HCT116 (cell line): ENCODE measurements around the gene BCL6. TPM values are rescaled to one million over a fixed set of nuclear protein-coding genes. Genes with fewer than 3 reads are reported as not detected.

ENCODE experiments used
- ATAC-seq: fragments of 200-7000 bp; cut with Tn5 transposase; 2 replicates; pipeline ENCODE4 v1.9.1; 2020; ENCODE audit warnings: mild to moderate bottlenecking, moderate library complexity
- BruUV-seq: library from RNA; stranded (reverse); fragments of 400-500 nt; replicated peaks from 2 replicates; lab custom pipeline; 2021; lab: Mats Ljungman, UMichigan
- CTCF ChIA-PET: fragments of 300-600 bp; sonication (Branson Sonifier 250); formaldehyde crosslinking; loops from one replicate; lab custom pipeline; 2021; ENCODE audit warnings: antibody characterized with exemption; lab: Charles Lee
- POLR2A ChIA-PET: fragments of 300-600, 350-600 bp; sonication (Branson Sonifier 250); formaldehyde crosslinking; loops from one replicate; lab custom pipeline; 2021; ENCODE audit warnings: antibody characterized with exemption; lab: Charles Lee
- RAD21 ChIA-PET, 2 experiments: fragments of 300-600 bp; sonication (Branson Sonifier 250); formaldehyde crosslinking; loops; one replicate each; lab custom pipeline; 2023; ENCODE audit warnings: low total read pairs in 2 of 2; ENCODE audit not compliant: uncharacterized antibody in 2 of 2, unreplicated experiment in 2 of 2, low non-redundant PET in 1 of 2; lab: Charles Lee
- DNase-seq: peaks from one replicate; pipeline ENCODE4 v3.0.0-alpha.2; 2010; ENCODE audit warnings: low read depth, low spot score
- H2AFZ ChIP-seq: fragments of 200-600 bp; shearing (Covaris generic), sonication (generic); 2 replicates; pipeline ENCODE4 v1.6.1; 2017; ENCODE audit warnings: low read depth, mixed run types, mixed read lengths, antibody characterized with exemption, low read length; ENCODE audit not compliant: poor library complexity, severe bottlenecking
- H3K27ac ChIP-seq: 2 replicates; pipeline ENCODE4 v1.5.1; 2012; ENCODE audit warnings: low read depth, low read length
- H3K27me3 ChIP-seq: fragments of 200-600 bp; sonication (generic); 2 replicates; pipeline ENCODE4 v1.6.1; 2016; ENCODE audit warnings: mixed run types, low read length, mixed read lengths; ENCODE audit not compliant: insufficient read depth
- H3K36me3 ChIP-seq, 2 experiments: fragments of 200-500 bp in 1 of 2; fragments of 200-600 bp in 1 of 2; sonication (Bioruptor generic) in 1 of 2; sonication (generic) in 1 of 2; 2 replicates each; pipeline versions ENCODE4 v1.5.1 to v1.6.1; 2014 to 2016; ENCODE audit warnings: low read length in 2 of 2, inconsistent platforms in 1 of 2, mixed read lengths in 1 of 2, mixed run types in 1 of 2; ENCODE audit not compliant: insufficient read depth in 2 of 2, control insufficient read depth in 1 of 2
- H3K4me1 ChIP-seq, 2 experiments: fragments of 200-600 bp in 1 of 2; sonication (generic) in 1 of 2; 2 replicates each; pipeline versions ENCODE4 v1.5.1 to v1.6.1; 2012 to 2017; ENCODE audit warnings: low read length in 2 of 2, inconsistent platforms in 1 of 2, mild to moderate bottlenecking in 1 of 2, mixed read lengths in 1 of 2, mixed run types in 1 of 2, moderate library complexity in 1 of 2; ENCODE audit not compliant: insufficient read depth in 2 of 2, control insufficient read depth in 1 of 2
- H3K4me2 ChIP-seq: fragments of 200-600 bp; sonication (generic); 2 replicates; pipeline ENCODE4 v1.6.1; 2017; ENCODE audit warnings: mixed run types, low read length, mixed read lengths
- H3K4me3 ChIP-seq, 2 experiments: fragments of 200-600 bp in 1 of 2; sonication (generic) in 1 of 2; replicated peaks in 1 of 2; 2 replicates each; pipeline ENCODE4 v1.5.1; 2011 to 2016; ENCODE audit warnings: low read length in 2 of 2, control low read depth in 1 of 2, low read depth in 1 of 2, mild to moderate bottlenecking in 1 of 2, mixed read lengths in 1 of 2, mixed run types in 1 of 2
- H3K79me2 ChIP-seq: fragments of 200-600 bp; sonication (generic); 2 replicates; pipeline ENCODE4 v1.6.1; 2017; ENCODE audit warnings: mild to moderate bottlenecking, mixed run types, low read length, moderate library complexity, mixed read lengths; ENCODE audit not compliant: insufficient read depth
- H3K9ac ChIP-seq: fragments of 200-600 bp; sonication (generic); 2 replicates; pipeline ENCODE4 v1.6.1; 2016; ENCODE audit warnings: low read length, mixed read lengths
- H3K9me2 ChIP-seq: fragments of 200-600 bp; sonication (generic), shearing (Covaris generic); 2 replicates; pipeline ENCODE4 v1.6.1; 2017; ENCODE audit warnings: mixed run types, mild to moderate bottlenecking, moderate library complexity; ENCODE audit not compliant: insufficient read depth
- H3K9me3 ChIP-seq, 2 experiments: fragments of 200-500 bp in 1 of 2; fragments of 200-600 bp in 1 of 2; sonication (Bioruptor generic) in 1 of 2; sonication (generic) in 1 of 2; 2 replicates each; pipeline ENCODE4 v1.6.1; 2014 to 2017; ENCODE audit warnings: low read length in 2 of 2, mixed read lengths in 2 of 2, inconsistent platforms in 1 of 2, low read depth in 1 of 2, mild to moderate bottlenecking in 1 of 2, mixed run types in 1 of 2, moderate library complexity in 1 of 2; ENCODE audit not compliant: control insufficient read depth in 1 of 2, insufficient read depth in 1 of 2
- H4K20me1 ChIP-seq: fragments of 200-600 bp; sonication (generic), shearing (Covaris generic); 2 replicates; pipeline ENCODE4 v1.6.1; 2017; ENCODE audit warnings: mixed run types, mild to moderate bottlenecking, moderate library complexity; ENCODE audit not compliant: insufficient read depth
- CEBPB ChIP-seq: IDR thresholded peaks from 2 replicates; pipeline ENCODE4 v1.6.1; 2012; ENCODE audit warnings: low read depth
- EGR1 ChIP-seq: IDR thresholded peaks from 2 replicates; pipeline ENCODE4 v1.6.1; 2012; ENCODE audit warnings: low read depth
- EZH2 ChIP-seq: fragments of 200-600 bp; sonication (generic); IDR thresholded peaks from 2 replicates; pipeline ENCODE4 v1.6.1; 2017; ENCODE audit warnings: antibody characterized with exemption, mixed run types
- EZH2phosphoT487 ChIP-seq: fragments of 200-600 bp; IDR thresholded peaks from 2 replicates; pipeline ENCODE4 v1.6.1; 2018; ENCODE audit warnings: antibody characterized with exemption, borderline replicate concordance
- FOSL1 ChIP-seq: IDR thresholded peaks from 2 replicates; pipeline ENCODE4 v1.6.1; 2012; ENCODE audit warnings: low read depth
- RAD21 ChIP-seq: IDR thresholded peaks from 2 replicates; pipeline ENCODE4 v1.6.1; 2012; ENCODE audit warnings: low read depth, mild to moderate bottlenecking
- SP1 ChIP-seq: IDR thresholded peaks from 2 replicates; pipeline ENCODE4 v1.6.1; 2012; ENCODE audit warnings: low read depth
- SRF ChIP-seq: IDR thresholded peaks from 2 replicates; pipeline ENCODE4 v1.6.1; 2012; ENCODE audit warnings: low read depth
- TCF7L2 ChIP-seq: IDR thresholded peaks from 2 replicates; pipeline ENCODE4 v1.7.0; 2011; ENCODE audit warnings: borderline replicate concordance, inconsistent platforms; ENCODE audit not compliant: insufficient read depth, insufficient read length; ENCODE audit errors: extremely low read depth
- YY1 ChIP-seq: IDR thresholded peaks from 2 replicates; pipeline ENCODE4 v1.6.1; 2011; ENCODE audit warnings: low read length, low read depth, moderate library complexity, mild to moderate bottlenecking; ENCODE audit not compliant: insufficient replicate concordance; ENCODE audit errors: extremely low read depth
- ZNF274 ChIP-seq: fragments of 200-500 bp; sonication (Bioruptor generic); IDR thresholded peaks from 2 replicates; pipeline ENCODE4 v1.6.1; 2014; ENCODE audit warnings: mild to moderate bottlenecking, low read depth, low read length, inconsistent platforms
- intact Hi-C: fragments of 100-400 bp; cut with micrococcal nuclease; formaldehyde crosslinking; loops from 2 replicates; pipeline ENCODE4 v1.10.0; 2022
- total RNA-seq: library from RNA; stranded (reverse); gene quantifications from one replicate; pipeline ENCODE4 v1.2.1, GENCODE V29; 2021; ENCODE audit not compliant: unreplicated experiment
- TF ChIP-seq, protein P1 (sequence below): IDR thresholded peaks from 2 replicates; pipeline ENCODE4 v1.6.1; 2011; ENCODE audit warnings: mild to moderate bottlenecking, low read length, moderate library complexity; ENCODE audit not compliant: insufficient replicate concordance; ENCODE audit errors: extremely low read depth
- TF ChIP-seq, protein P2 (sequence below): IDR thresholded peaks from 2 replicates; pipeline ENCODE4 v1.6.1; 2012
- TF ChIP-seq, protein P3 (sequence below): IDR thresholded peaks from 2 replicates; pipeline ENCODE4 v1.6.1; 2012
- TF ChIP-seq, protein P4 (sequence below): IDR thresholded peaks from 2 replicates; pipeline ENCODE4 v1.6.1; 2012; ENCODE audit warnings: low read depth
- TF ChIP-seq, protein P5 (sequence below), 3 experiments: fragments of 200-600 bp in 1 of 3; sonication (generic) in 1 of 3; IDR thresholded peaks in 2 of 3; conservative IDR thresholded peaks in 1 of 3; 2 replicates each; pipeline ENCODE4 v1.5.1; 2012 to 2017; ENCODE audit warnings: low read depth in 2 of 3, low read length in 2 of 3, antibody characterized with exemption in 1 of 3, borderline replicate concordance in 1 of 3, control low read depth in 1 of 3, mild to moderate bottlenecking in 1 of 3, mixed read lengths in 1 of 3, mixed run types in 1 of 3, moderate library complexity in 1 of 3; ENCODE audit not compliant: insufficient read depth in 1 of 3

The BCL6 gene
- total RNA-seq, 1 experiment from 2014 or later: 17.5 TPM

DNA sequence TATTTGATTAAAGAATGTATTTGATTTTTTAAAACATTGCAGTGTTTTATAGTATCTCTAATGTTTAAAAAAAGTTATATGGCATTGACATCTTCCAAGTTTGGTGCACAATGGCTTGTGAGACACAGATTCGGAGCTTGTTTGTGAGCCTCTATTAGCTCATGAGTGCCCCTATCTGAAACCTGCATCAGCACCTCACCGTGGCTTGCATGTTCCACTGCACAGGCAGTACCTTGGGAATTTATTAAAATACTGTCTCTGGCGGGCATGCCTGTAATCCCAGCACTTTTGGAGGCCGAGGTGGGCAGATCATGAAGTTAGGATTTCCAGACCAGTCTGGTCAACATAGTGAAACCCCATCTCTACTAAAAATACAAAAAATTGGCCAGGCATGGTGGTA lies 36.1 kb downstream of the BCL6 start:
- ChIA-PET RAD21 (interaction anchor here in 1 of 2 experiments (0.8 to 1.1 kb wide), 2 partner anchors 390 to 391 kb away, joined by 3 to 6 read pairs; no protein-coding TSS in a partner anchor), POLR2A (no interaction called here), CTCF (interaction anchor here (0.6 to 2.6 kb wide), 17 partner anchors 9 to 1246 kb away, joined by 3 to 29 read pairs (median 4); no protein-coding TSS in a partner anchor)
- H3K4me2 ChIP-seq: no peak overlapping the region
- H3K36me3 ChIP-seq: no peaks in the 10 kb centered on the region
- peaks cover 0 to 5% of the 10 kb centered on the region in 2 experiments; a peak in 2 of 4 replicates for H3K4me1 ChIP-seq
- DNase-seq (peak; percentile 31), ATAC-seq (peak; percentile 98)
- no peaks in the 10 kb centered on the region for H4K20me1 ChIP-seq
- H3K4me3 ChIP-seq: no peak overlapping the region
- no peak overlapping the region for H3K9ac ChIP-seq
- intact Hi-C loops: no loop called here
- BruUV-seq: no TSS peak
- H2AFZ ChIP-seq: no peak overlapping the region
- H3K79me2 ChIP-seq: no peaks in the 10 kb centered on the region
- H3K9me2 ChIP-seq: no peaks in the 10 kb centered on the region
- no peaks in the 10 kb centered on the region for H3K27me3 ChIP-seq
- no peaks in the 10 kb centered on the region for H3K9me3 ChIP-seq
- H3K27ac ChIP-seq: no peak overlapping the region
- TF ChIP-seq, protein P1, sequence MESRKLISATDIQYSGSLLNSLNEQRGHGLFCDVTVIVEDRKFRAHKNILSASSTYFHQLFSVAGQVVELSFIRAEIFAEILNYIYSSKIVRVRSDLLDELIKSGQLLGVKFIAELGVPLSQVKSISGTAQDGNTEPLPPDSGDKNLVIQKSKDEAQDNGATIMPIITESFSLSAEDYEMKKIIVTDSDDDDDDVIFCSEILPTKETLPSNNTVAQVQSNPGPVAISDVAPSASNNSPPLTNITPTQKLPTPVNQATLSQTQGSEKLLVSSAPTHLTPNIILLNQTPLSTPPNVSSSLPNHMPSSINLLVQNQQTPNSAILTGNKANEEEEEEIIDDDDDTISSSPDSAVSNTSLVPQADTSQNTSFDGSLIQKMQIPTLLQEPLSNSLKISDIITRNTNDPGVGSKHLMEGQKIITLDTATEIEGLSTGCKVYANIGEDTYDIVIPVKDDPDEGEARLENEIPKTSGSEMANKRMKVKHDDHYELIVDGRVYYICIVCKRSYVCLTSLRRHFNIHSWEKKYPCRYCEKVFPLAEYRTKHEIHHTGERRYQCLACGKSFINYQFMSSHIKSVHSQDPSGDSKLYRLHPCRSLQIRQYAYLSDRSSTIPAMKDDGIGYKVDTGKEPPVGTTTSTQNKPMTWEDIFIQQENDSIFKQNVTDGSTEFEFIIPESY: no peak
- TF ChIP-seq TCF7L2 (no peak), SRF (no peak), EGR1 (no peak), ZNF274 (no peak), YY1 (no peak), EZH2 (no peak), EZH2phosphoT487 (no peak), SP1 (no peak), RAD21 (peak; percentile 29; the same call in 1 of the 2 replicates), FOSL1 (no peak), CEBPB (no peak)
- TF ChIP-seq, protein P2, sequence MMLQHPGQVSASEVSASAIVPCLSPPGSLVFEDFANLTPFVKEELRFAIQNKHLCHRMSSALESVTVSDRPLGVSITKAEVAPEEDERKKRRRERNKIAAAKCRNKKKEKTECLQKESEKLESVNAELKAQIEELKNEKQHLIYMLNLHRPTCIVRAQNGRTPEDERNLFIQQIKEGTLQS: no peak
- TF ChIP-seq, protein P3, sequence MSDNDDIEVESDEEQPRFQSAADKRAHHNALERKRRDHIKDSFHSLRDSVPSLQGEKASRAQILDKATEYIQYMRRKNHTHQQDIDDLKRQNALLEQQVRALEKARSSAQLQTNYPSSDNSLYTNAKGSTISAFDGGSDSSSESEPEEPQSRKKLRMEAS: no peak
- TF ChIP-seq, protein P4, sequence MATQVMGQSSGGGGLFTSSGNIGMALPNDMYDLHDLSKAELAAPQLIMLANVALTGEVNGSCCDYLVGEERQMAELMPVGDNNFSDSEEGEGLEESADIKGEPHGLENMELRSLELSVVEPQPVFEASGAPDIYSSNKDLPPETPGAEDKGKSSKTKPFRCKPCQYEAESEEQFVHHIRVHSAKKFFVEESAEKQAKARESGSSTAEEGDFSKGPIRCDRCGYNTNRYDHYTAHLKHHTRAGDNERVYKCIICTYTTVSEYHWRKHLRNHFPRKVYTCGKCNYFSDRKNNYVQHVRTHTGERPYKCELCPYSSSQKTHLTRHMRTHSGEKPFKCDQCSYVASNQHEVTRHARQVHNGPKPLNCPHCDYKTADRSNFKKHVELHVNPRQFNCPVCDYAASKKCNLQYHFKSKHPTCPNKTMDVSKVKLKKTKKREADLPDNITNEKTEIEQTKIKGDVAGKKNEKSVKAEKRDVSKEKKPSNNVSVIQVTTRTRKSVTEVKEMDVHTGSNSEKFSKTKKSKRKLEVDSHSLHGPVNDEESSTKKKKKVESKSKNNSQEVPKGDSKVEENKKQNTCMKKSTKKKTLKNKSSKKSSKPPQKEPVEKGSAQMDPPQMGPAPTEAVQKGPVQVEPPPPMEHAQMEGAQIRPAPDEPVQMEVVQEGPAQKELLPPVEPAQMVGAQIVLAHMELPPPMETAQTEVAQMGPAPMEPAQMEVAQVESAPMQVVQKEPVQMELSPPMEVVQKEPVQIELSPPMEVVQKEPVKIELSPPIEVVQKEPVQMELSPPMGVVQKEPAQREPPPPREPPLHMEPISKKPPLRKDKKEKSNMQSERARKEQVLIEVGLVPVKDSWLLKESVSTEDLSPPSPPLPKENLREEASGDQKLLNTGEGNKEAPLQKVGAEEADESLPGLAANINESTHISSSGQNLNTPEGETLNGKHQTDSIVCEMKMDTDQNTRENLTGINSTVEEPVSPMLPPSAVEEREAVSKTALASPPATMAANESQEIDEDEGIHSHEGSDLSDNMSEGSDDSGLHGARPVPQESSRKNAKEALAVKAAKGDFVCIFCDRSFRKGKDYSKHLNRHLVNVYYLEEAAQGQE: no peak
- TF ChIP-seq, protein P5, sequence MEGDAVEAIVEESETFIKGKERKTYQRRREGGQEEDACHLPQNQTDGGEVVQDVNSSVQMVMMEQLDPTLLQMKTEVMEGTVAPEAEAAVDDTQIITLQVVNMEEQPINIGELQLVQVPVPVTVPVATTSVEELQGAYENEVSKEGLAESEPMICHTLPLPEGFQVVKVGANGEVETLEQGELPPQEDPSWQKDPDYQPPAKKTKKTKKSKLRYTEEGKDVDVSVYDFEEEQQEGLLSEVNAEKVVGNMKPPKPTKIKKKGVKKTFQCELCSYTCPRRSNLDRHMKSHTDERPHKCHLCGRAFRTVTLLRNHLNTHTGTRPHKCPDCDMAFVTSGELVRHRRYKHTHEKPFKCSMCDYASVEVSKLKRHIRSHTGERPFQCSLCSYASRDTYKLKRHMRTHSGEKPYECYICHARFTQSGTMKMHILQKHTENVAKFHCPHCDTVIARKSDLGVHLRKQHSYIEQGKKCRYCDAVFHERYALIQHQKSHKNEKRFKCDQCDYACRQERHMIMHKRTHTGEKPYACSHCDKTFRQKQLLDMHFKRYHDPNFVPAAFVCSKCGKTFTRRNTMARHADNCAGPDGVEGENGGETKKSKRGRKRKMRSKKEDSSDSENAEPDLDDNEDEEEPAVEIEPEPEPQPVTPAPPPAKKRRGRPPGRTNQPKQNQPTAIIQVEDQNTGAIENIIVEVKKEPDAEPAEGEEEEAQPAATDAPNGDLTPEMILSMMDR (IDR thresholded peaks at IDR 0.05 in 2 of 3, conservative IDR thresholded peaks at IDR 0.05 in 1 of 3; ENCODE audit: borderline replicate concordance in 1 of 3, insufficient read depth in 1 of 3, low read depth in 2 of 3, low read length in 2 of 3): peak; percentile 52 to 68 (median 65); a peak in 5 of 6 replicates
